Inflammatory macrophage treated with lipopolysaccharide for 4 hours (primary cell): ENCODE results near the gene ARMS2.

ENCODE experiments used
- DNase-seq: peaks from one replicate; pipeline ENCODE4 v3.0.0-alpha.2; 2020

Gene ARMS2

DNA sequence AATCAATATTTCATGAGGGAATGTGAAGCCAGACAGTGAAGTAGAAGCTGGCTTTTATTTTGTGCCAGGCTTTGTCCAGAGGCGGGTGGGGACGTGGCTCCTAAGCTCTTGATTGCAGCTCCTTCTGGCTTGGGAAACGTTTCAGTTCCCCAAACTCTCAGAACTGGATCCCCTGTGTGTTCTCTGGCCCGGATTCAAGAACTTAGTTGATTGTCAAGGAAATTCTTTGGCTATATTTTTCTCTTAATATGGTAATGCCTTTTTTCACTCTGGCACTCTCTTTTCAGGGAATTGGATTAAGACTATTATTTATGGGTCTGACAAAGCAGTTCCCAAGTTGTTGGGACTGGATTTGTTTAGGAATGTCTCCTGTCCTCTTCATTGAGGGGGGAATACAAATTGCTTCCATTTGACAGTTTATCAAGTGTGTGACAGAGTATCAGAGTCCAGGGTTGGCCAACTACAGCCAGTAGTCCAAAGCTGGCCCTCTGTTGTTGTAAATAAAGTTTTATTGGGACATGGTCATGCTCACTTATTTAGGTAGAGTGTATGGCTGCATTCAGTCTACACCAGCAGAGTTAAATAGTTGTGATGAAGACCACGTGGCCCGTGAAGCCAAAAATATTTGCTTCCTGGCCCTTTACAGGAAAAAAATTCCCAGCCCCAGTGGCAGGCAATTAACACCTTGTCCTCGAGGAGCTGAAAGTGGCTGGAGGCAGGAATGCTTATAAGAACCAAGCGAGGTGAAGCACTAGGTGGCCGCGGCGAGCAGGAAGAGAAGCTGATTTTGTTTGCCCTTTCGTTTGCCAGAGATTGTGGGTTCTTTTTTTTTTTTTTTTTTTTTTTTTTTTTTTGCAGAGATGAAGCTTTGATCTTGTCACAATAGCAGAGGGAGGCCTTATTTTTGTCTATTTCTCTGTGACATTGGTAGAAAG lies 41.2 kb downstream of the ARMS2 start:
- peak; percentile 19 for DNase-seq

DNA sequence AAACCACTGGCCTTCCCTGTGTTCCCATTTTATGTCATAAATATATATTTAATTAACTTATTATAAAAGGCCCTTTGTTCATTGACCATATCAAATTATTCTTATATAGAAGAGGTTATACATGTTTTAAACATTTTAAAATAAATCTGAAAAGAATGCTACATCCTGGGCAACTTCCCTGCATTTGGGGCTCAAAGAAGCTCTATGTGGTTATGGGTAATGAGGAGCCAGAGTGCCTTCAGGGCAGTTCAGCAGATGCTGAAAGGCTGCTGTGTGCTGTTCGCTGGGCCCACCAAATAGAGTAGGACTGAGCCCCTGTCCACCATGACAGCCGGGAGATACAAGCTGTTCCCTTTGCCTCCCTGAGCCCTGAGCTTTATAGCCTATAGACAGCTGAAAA lies 42.8 kb downstream of the ARMS2 start:
- DNase-seq, result no peak

GRCh38 chr10:122498521-122498920 lies 44.1 kb downstream of the ARMS2 start:
- DNase-seq, result no peak

GRCh38 chr10:122499012-122499411 lies 44.6 kb downstream of the ARMS2 start:
- no peak for DNase-seq

- no peak for DNase-seq
Observed at GRCh38 chr10:122499491-122499941, 45.1 kb downstream of the ARMS2 start.

- DNase-seq, result no peak
Observed at GRCh38 chr10:122500194-122500593, 45.7 kb downstream of the ARMS2 start.

DNA sequence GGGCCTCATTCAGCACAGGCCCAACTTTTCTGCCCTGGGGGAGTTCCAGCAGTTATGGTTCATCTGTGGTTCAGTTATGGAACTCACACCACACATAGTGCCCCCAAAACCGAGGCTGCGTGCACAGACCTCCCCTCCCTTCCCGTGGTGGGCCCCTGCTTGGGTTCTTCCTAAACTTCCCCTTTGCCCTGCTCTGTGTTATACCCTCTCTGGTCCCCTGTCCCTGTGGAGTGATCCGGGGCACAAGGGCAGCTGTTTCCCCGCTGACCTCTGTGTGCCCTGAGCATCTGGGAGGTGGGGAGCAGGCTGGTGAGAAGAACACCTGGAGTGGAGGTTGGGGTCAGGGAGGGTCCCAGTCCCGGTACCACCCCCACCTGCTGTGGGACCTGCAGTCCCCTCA lies 46.3 kb downstream of the ARMS2 start:
- no peak for DNase-seq

- no peak for DNase-seq
Observed at GRCh38 chr10:122503012-122503411, 48.6 kb downstream of the ARMS2 start.

DNA sequence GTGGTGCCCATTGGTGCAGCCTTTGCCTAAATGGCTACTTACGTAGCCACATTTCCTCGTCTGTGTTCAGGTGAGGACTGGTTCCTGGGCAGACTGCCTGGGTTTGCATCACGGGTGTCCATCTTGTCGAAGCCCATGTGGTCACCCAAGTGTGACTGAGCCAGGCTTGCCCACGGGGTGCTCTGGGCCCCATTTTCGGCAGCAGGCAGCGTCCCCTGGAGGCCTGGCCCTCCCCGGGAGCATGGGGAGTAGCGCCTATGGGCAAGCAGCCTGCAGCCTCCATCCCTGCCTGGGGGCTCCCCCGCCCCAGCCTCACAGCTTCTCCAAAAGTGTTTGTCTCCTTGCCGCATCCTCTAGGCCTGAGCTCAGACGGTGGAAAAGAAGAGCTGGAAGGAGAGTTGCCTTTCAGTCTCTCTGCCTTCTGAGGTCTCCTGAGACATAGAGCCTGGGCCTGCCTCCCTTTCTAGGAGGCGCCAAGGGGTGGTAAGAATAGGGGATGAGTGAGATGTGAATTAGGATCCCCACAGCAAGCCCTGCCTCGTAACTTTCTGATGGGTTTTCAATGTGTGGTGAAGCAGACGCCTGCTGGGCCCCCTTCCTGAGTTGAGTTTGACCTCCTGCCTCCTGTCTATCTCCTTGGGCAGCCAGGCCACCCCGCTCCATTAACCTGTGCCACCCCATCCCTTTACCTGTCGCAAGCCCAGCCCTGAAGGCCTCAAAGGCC lies 49.6 kb downstream of the ARMS2 start:
- DNase-seq, result no peak

GRCh38 chr10:122504610-122504950 lies 50.1 kb downstream of the ARMS2 start:
- no peak for DNase-seq

GRCh38 chr10:122505011-122505410 lies 50.6 kb downstream of the ARMS2 start:
- DNase-seq, result no peak

- DNase-seq, result no peak
Observed at GRCh38 chr10:122505885-122506645, 51.6 kb downstream of the ARMS2 start.
